H1 (cell line): ENCODE data around the gene HOTAIR. TPM values are rescaled to one million over a fixed set of nuclear protein-coding genes. Genes with fewer than 3 reads are reported as not detected.

Source experiments
- CTCF ChIA-PET: fragments of 300-600 bp; sonication (Branson Sonifier 250); formaldehyde crosslinking; loops from one replicate; lab custom pipeline; 2021; ENCODE audit not compliant: partially characterized antibody; lab: Charles Lee
- POLR2A ChIA-PET: fragments of 300-600 bp; sonication (Branson Sonifier 250); formaldehyde crosslinking; loops from one replicate; lab custom pipeline; 2021; ENCODE audit warnings: inconsistent platforms; ENCODE audit not compliant: partially characterized antibody; lab: Charles Lee
- DNase-seq, 2 experiments: peaks; one replicate each; pipeline versions ENCODE4 v3.0.0 to v3.0.0-alpha.2; 2010 to 2022; ENCODE audit warnings: low spot score in 2 of 2, low read depth in 1 of 2, mixed read lengths in 1 of 2
- FAIRE-seq: peaks from 2 replicates; lab custom pipeline; 2011; peaks lifted over from hg19 to GRCh38; lab: Jason Lieb, UNC
- H2AFZ ChIP-seq: 2 replicates; pipeline ENCODE4 v1.8.1; 2012; ENCODE audit warnings: low read length, inconsistent platforms
- H2AK5ac ChIP-seq: 2 replicates; pipeline ENCODE4 v1.6.1; 2013; ENCODE audit warnings: low read depth, low read length
- H2BK120ac ChIP-seq: replicated peaks from 2 replicates; pipeline ENCODE3; 2013; ENCODE audit warnings: low read depth, low read length, inconsistent platforms
- H2BK12ac ChIP-seq: 2 replicates; pipeline ENCODE4 v1.6.1; 2013; ENCODE audit warnings: low read depth, low read length
- H2BK15ac ChIP-seq: 2 replicates; pipeline ENCODE4 v1.6.1; 2013; ENCODE audit warnings: low read length
- H2BK20ac ChIP-seq: 2 replicates; pipeline ENCODE4 v1.6.1; 2013; ENCODE audit warnings: low read length
- H2BK5ac ChIP-seq: 2 replicates; pipeline ENCODE4 v1.6.1; 2013; ENCODE audit warnings: low read depth, low read length
- H3K14ac ChIP-seq: 2 replicates; pipeline ENCODE4 v1.6.1; 2013; ENCODE audit warnings: inconsistent platforms; ENCODE audit not compliant: insufficient read length
- H3K18ac ChIP-seq: 2 replicates; pipeline ENCODE4 v1.6.1; 2013; ENCODE audit warnings: low read length; ENCODE audit errors: extremely low read depth
- H3K23ac ChIP-seq: 2 replicates; pipeline ENCODE4 v1.6.1; 2013; ENCODE audit warnings: inconsistent platforms; ENCODE audit not compliant: insufficient read length
- H3K23me2 ChIP-seq: 2 replicates; pipeline ENCODE4 v1.6.1; 2013; ENCODE audit warnings: low read depth, low read length
- H3K27ac ChIP-seq: 2 replicates; pipeline ENCODE4 v1.6.1; 2011; ENCODE audit warnings: low read depth, low read length, inconsistent platforms
- H3K27me3 ChIP-seq, 4 experiments: replicated peaks in 1 of 4; 1 replicate in 1 of 4; 2 replicates in 3 of 4; pipeline versions ENCODE4 v1.6.1 to v1.8.1; 2011 to 2013; ENCODE audit warnings: low read length in 3 of 4, mild to moderate bottlenecking in 3 of 4, inconsistent platforms in 2 of 4, mixed read lengths in 2 of 4, moderate library complexity in 1 of 4; ENCODE audit not compliant: control insufficient read depth in 3 of 4, insufficient read depth in 3 of 4; ENCODE audit errors: extremely low read depth in 1 of 4
- H3K36me3 ChIP-seq, 4 experiments: 2 replicates each; pipeline versions ENCODE4 v1.6.1 to v1.8.1; 2011 to 2013; ENCODE audit warnings: mild to moderate bottlenecking in 4 of 4, low read length in 3 of 4, moderate library complexity in 2 of 4, control low read depth in 1 of 4, inconsistent platforms in 1 of 4; ENCODE audit not compliant: insufficient read depth in 4 of 4, control insufficient read depth in 2 of 4
- H3K4ac ChIP-seq: replicated peaks from 2 replicates; pipeline ENCODE3; 2013; ENCODE audit warnings: low read length, low read depth, mixed read lengths, inconsistent platforms; ENCODE audit not compliant: insufficient read length
- H3K4me1 ChIP-seq, 4 experiments: replicated peaks in 1 of 4; 1 replicate in 1 of 4; 2 replicates in 3 of 4; pipeline versions ENCODE4 v1.6.1 to v1.8.1; 2011 to 2013; ENCODE audit warnings: low read length in 3 of 4, inconsistent platforms in 2 of 4, mixed read lengths in 1 of 4; ENCODE audit not compliant: insufficient read depth in 4 of 4, control insufficient read depth in 3 of 4
- H3K4me2 ChIP-seq, 2 experiments: 2 replicates each; pipeline versions ENCODE4 v1.6.1 to v1.8.1; 2011 to 2013; ENCODE audit warnings: low read depth in 2 of 2, low read length in 2 of 2, control low read depth in 1 of 2, inconsistent platforms in 1 of 2, mild to moderate bottlenecking in 1 of 2; ENCODE audit not compliant: insufficient read depth in 1 of 2
- H3K4me3 ChIP-seq, 4 experiments: fragments of 200-600, 300-600 bp in 1 of 4; sonication (generic), shearing (Covaris generic), sonication (Bioruptor Twin) in 1 of 4; 2 replicates each; pipeline versions ENCODE4 v1.5.1 to v1.8.1; 2011 to 2016; ENCODE audit warnings: low read length in 4 of 4, low read depth in 3 of 4, control low read depth in 2 of 4, inconsistent platforms in 2 of 4, mild to moderate bottlenecking in 2 of 4, mixed read lengths in 1 of 4, moderate library complexity in 1 of 4; ENCODE audit not compliant: insufficient read depth in 2 of 4; ENCODE audit errors: extremely low read depth in 1 of 4
- H3K56ac ChIP-seq: replicated peaks from 2 replicates; pipeline ENCODE3; 2013; ENCODE audit warnings: low read depth, mild to moderate bottlenecking, mixed read lengths, low read length, inconsistent platforms; ENCODE audit not compliant: insufficient read length
- H3K79me1 ChIP-seq: 2 replicates; pipeline ENCODE4 v1.6.1; 2013; ENCODE audit warnings: low read depth, low read length, control low read depth
- H3K79me2 ChIP-seq, 2 experiments: 2 replicates each; pipeline versions ENCODE4 v1.6.1 to v1.8.1; 2012 to 2013; ENCODE audit warnings: low read length in 2 of 2, mild to moderate bottlenecking in 2 of 2, inconsistent platforms in 1 of 2; ENCODE audit not compliant: insufficient read depth in 2 of 2, control insufficient read depth in 1 of 2
- H3K9ac ChIP-seq, 4 experiments: replicated peaks in 1 of 4; 1 replicate in 1 of 4; 2 replicates in 3 of 4; pipeline versions ENCODE4 v1.6.1 to v1.8.1; 2011 to 2013; ENCODE audit warnings: low read depth in 3 of 4, low read length in 3 of 4, control low read depth in 2 of 4, mild to moderate bottlenecking in 2 of 4, moderate library complexity in 2 of 4, inconsistent platforms in 1 of 4; ENCODE audit errors: extremely low read depth in 1 of 4
- H3K9me3 ChIP-seq, 2 experiments: 2 replicates each; pipeline versions ENCODE4 v1.6.1 to v1.8.1; 2012 to 2013; ENCODE audit warnings: mild to moderate bottlenecking in 2 of 2, moderate library complexity in 2 of 2, control low read depth in 1 of 2, inconsistent platforms in 1 of 2, low read depth in 1 of 2, low read length in 1 of 2, mixed read lengths in 1 of 2; ENCODE audit not compliant: insufficient read depth in 2 of 2
- H4K20me1 ChIP-seq, 2 experiments: replicated peaks in 1 of 2; 2 replicates each; pipeline versions ENCODE3 to v1.8.1; 2011 to 2013; ENCODE audit warnings: inconsistent platforms in 2 of 2, low read length in 2 of 2, mild to moderate bottlenecking in 1 of 2; ENCODE audit not compliant: insufficient read depth in 2 of 2, control insufficient read depth in 1 of 2
- H4K5ac ChIP-seq: 2 replicates; pipeline ENCODE4 v1.6.1; 2013; ENCODE audit warnings: low read length, low read depth, mixed read lengths, inconsistent platforms; ENCODE audit not compliant: insufficient read length
- H4K8ac ChIP-seq: 2 replicates; pipeline ENCODE4 v1.8.0; 2013; ENCODE audit warnings: mild to moderate bottlenecking, moderate library complexity, low read length, inconsistent platforms; ENCODE audit not compliant: insufficient read depth; ENCODE audit errors: extremely low read depth
- H4K91ac ChIP-seq: replicated peaks from 2 replicates; pipeline ENCODE3; 2013; ENCODE audit warnings: low read length, mixed read lengths, inconsistent platforms; ENCODE audit not compliant: insufficient read length
- CBX8 ChIP-seq: fragments of 300-800, 300-1000 bp; sonication (generic); IDR thresholded peaks from 2 replicates; pipeline ENCODE4 v1.7.1; 2016; ENCODE audit warnings: low read depth, low read length, borderline replicate concordance
- PHF8 ChIP-seq: fragments of 200-600 bp; sonication (generic); conservative IDR thresholded peaks from 2 replicates; pipeline ENCODE4 v1.7.1; 2012; ENCODE audit warnings: low read depth, mild to moderate bottlenecking, inconsistent platforms, low read length, moderate library complexity
- SP1 ChIP-seq: IDR thresholded peaks from 2 replicates; pipeline ENCODE4 v1.6.1; 2011; ENCODE audit warnings: low read depth, low read length
- WGBS, 2 experiments: shearing (Covaris generic) in 1 of 2; methylation state at CpG; one replicate each; pipeline versions ENCODE4 v1.1.6 to v1.1.7; 2013 to 2015; ENCODE audit warnings: low lambda C conversion rate in 2 of 2, mixed read lengths in 2 of 2, inconsistent platforms in 1 of 2, low coverage in 1 of 2, missing lambda C conversion rate in 1 of 2; ENCODE audit not compliant: insufficient replicate concordance in 2 of 2, insufficient coverage in 1 of 2, insufficient read length in 1 of 2; ENCODE audit errors: extremely low coverage in 1 of 2, missing lambda C conversion rate in 1 of 2; 5-methylcytosine and 5-hydroxymethylcytosine counted together
- polyA plus RNA-seq, 7 experiments: library from polyadenylated mRNA; depleted of rRNA in 3 of 7; stranded (reverse) in 5 of 7; unstranded in 2 of 7; fragments of >200 nt in 5 of 7; fragments of 200-250 nt in 2 of 7; gene quantifications; 1 replicate in 5 of 7; 2 replicates in 1 of 7; 4 replicates in 1 of 7; pipeline versions ENCODE4 v1.2.1 to v1.2.3, GENCODE V29; 2011 to 2013; ENCODE audit warnings: missing spikeins in 2 of 7, mixed read lengths in 2 of 7
- total RNA-seq: library from RNA; stranded (reverse); fragmentation: NEBNext Ultra II Directional; extraction: Animal tissue kit (Norgen Biotek cat#: 25700); gene quantifications from 2 replicates; pipeline ENCODE4 v1.2.1, GENCODE V29; 2021
- TF ChIP-seq, protein P1 (sequence below): IDR thresholded peaks from 2 replicates; pipeline ENCODE4 v1.6.1; 2011; ENCODE audit warnings: low read length, improper control_type of control experiment

Gene HOTAIR
- total and polyA plus RNA-seq, 2 of the 8 experiments (the other 6 are each of a cell fraction or from before 2014, with no cell fraction given) = not detected

DNA sequence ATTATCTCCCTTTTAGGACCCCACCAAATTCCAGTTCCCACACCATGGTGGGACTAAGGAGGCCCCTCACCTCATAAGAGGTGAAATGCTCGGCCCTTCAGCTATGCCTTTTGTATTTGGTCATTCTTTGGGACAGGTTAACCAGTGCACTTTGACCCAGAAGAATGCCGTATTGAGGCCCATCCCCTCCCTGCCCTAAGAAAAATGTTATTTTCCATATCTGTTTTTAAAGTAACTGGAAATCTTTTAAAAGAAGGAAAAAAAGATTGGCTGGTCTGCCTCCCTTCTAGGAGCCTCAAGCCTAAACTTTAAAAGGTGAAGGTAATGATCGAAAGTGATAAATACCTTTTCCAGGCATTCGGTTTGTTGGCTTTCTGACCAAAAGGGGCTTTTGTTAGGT is 41.8 kb downstream of the HOTAIR start:
- Histone ChIP-seq H4K20me1 (peaks cover 15 to 24% of the 10 kb centered on the region in 2 experiments), H2BK5ac (no peak overlapping the region), H3K4me1 (peaks cover 0 to 4% (median 2%) of the 10 kb centered on the region in 4 experiments; a peak in 4 of 7 replicates), H4K5ac (no peak overlapping the region), H3K23ac (no peak overlapping the region), H3K56ac (no peak overlapping the region), H3K23me2 (no peaks in the 10 kb centered on the region; the same call in 1 of the 2 replicates), H3K14ac (no peak overlapping the region), H3K4ac (no peak overlapping the region), H4K91ac (no peak overlapping the region), H3K9ac (no peak overlapping the region), H2BK20ac (no peak overlapping the region), H3K27ac (no peak overlapping the region), H3K9me3 (no peaks in the 10 kb centered on the region), H3K36me3 (peaks cover 0 to 2% (median 0%) of the 10 kb centered on the region in 4 experiments; a peak in 1 of 8 replicates), H3K4me2 (no peak overlapping the region), H3K79me1 (no peaks in the 10 kb centered on the region), H3K79me2 (no peaks in the 10 kb centered on the region), H2AK5ac (no peak overlapping the region), H3K18ac (no peak overlapping the region), H2BK15ac (no peak overlapping the region), H3K4me3 (no peak overlapping the region), H2BK12ac (no peak overlapping the region), H2BK120ac (no peak overlapping the region), H3K27me3 (peaks cover 93 to 100% (median 99%) of the 10 kb centered on the region in 4 experiments), H4K8ac (no peak overlapping the region), H2AFZ (no peak overlapping the region)
- 60% methylated on average over 4 of the region's 4 CpGs; no CpG with 5 or more reads in 1 of the 2 experiments for WGBS, 2 experiments
- FAIRE-seq (no peak), DNase-seq (peak in 1 of 2 experiments; percentile 17)
- CTCF ChIA-PET = interaction anchor here (1.3 to 1.8 kb wide), 3 partner anchors 39 to 187 kb away, joined by 3 to 4 read pairs (median 3); partner anchors contain the start of gene HOXC5
- TF ChIP-seq PHF8 = no peak
- TF ChIP-seq, protein P1, sequence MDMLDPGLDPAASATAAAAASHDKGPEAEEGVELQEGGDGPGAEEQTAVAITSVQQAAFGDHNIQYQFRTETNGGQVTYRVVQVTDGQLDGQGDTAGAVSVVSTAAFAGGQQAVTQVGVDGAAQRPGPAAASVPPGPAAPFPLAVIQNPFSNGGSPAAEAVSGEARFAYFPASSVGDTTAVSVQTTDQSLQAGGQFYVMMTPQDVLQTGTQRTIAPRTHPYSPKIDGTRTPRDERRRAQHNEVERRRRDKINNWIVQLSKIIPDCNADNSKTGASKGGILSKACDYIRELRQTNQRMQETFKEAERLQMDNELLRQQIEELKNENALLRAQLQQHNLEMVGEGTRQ = no peak
- TF ChIP-seq CBX8 = peak; percentile 57; the same call in 1 of the 2 replicates
- TF ChIP-seq SP1 = no peak
- POLR2A ChIA-PET = no interaction called here
